DOHH2 (cell line): ENCODE data around the gene PANK2.

Experiments used
- H3F3A ChIP-seq: fragments of 200-600 bp; sonication (generic), shearing (Covaris generic); 2 replicates; pipeline ENCODE4 v1.6.0; 2016; ENCODE audit warnings: antibody characterized with exemption, mild to moderate bottlenecking; ENCODE audit not compliant: control insufficient read depth, insufficient read depth
- H3K27ac ChIP-seq: fragments of 200-600 bp; sonication (generic); 2 replicates; pipeline ENCODE4 v1.5.1; 2014; ENCODE audit warnings: low read depth, mild to moderate bottlenecking, low read length, moderate library complexity
- H3K27me3 ChIP-seq: fragments of 200-600 bp; sonication (generic); 2 replicates; pipeline ENCODE4 v1.6.1; 2014; ENCODE audit warnings: mild to moderate bottlenecking, low read length, mixed read lengths; ENCODE audit not compliant: control insufficient read depth
- H3K36me3 ChIP-seq: fragments of 200-600 bp; sonication (generic); 2 replicates; pipeline ENCODE4 v1.6.1; 2014; ENCODE audit warnings: mild to moderate bottlenecking, low read length, moderate library complexity, mixed read lengths; ENCODE audit not compliant: control insufficient read depth
- H3K4me1 ChIP-seq: fragments of 200-600 bp; sonication (generic); 2 replicates; pipeline ENCODE4 v1.6.1; 2014; ENCODE audit warnings: mild to moderate bottlenecking, low read length, mixed read lengths; ENCODE audit not compliant: control insufficient read depth
- H3K4me2 ChIP-seq: fragments of 200-600 bp; sonication (generic); 2 replicates; pipeline ENCODE4 v1.6.0; 2014; ENCODE audit warnings: mild to moderate bottlenecking, low read length, moderate library complexity
- H3K4me3 ChIP-seq: fragments of 200-600 bp; sonication (generic); 2 replicates; pipeline ENCODE4 v1.5.1; 2014; ENCODE audit warnings: mild to moderate bottlenecking, low read length, mixed read lengths
- H3K79me2 ChIP-seq: fragments of 200-600 bp; sonication (generic); 2 replicates; pipeline ENCODE4 v1.6.1; 2014; ENCODE audit warnings: mild to moderate bottlenecking, low read length, mixed read lengths; ENCODE audit not compliant: control insufficient read depth
- H3K9me2 ChIP-seq: fragments of 200-600 bp; sonication (generic); replicated peaks from 2 replicates; pipeline ENCODE4 v1.6.1; 2014; ENCODE audit warnings: mild to moderate bottlenecking, low read length, mixed read lengths; ENCODE audit not compliant: control insufficient read depth
- H3K9me3 ChIP-seq: fragments of 200-600 bp; sonication (generic); 2 replicates; pipeline ENCODE4 v1.6.1; 2014; ENCODE audit warnings: antibody characterized with exemption, low read length, mixed read lengths; ENCODE audit not compliant: control insufficient read depth, insufficient read depth
- H4K20me1 ChIP-seq: fragments of 200-600 bp; sonication (generic); 2 replicates; pipeline ENCODE4 v1.6.0; 2014; ENCODE audit warnings: low read depth, mild to moderate bottlenecking, antibody characterized with exemption, low read length, moderate library complexity; ENCODE audit not compliant: control insufficient read depth, insufficient read depth
- EZH2phosphoT487 ChIP-seq: fragments of 200-600 bp; sonication (generic); IDR thresholded peaks from 2 replicates; pipeline ENCODE4 v1.6.1; 2017; ENCODE audit warnings: borderline replicate concordance, mild to moderate bottlenecking, antibody characterized with exemption, low read length, moderate library complexity, mixed read lengths
- TF ChIP-seq, protein P1 (sequence below): fragments of 200-600 bp; sonication (generic); IDR thresholded peaks from one replicate; pipeline ENCODE4 v1.5.1; 2014; ENCODE audit warnings: antibody characterized with exemption, mild to moderate bottlenecking, low read depth, low read length; ENCODE audit not compliant: poor library complexity, severe bottlenecking

Gene PANK2

DNA sequence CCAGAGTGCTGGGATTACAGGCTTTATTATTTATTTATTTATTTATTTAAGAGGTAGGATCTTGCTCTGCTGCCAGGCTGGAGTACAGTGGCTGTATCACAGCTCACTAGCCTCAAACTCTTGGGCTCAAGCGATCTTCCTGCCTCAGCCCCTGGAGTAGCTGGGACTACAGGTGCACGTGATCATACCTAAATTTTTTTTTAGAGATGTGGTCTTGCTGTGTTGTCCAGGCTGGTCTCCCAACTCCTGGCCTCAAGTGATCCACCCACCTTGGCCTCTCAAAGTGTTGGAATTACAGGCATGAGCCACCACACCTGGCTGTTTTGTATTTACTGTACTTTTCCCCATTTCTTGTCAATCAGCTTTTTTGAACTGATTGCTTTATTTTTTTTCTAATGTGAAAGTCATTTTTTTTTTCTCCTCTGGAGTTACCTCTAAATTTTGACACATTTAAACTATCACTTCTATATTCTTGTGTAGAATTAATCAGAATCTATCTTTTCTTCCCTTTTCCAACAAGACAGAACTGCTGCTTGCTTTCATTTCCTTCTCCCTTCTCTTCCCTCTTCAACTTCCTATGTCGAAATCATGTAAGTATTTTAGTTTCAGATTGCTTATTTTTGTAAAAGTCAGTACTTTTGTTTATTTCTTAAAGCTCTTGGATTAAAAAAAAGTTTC lies 12.0 kb downstream of the PANK2 start:
- peak overlapping the region; percentile 60 for H3K27ac ChIP-seq
- peak overlapping the region; percentile 52 for H3K4me2 ChIP-seq
- H3K27me3 ChIP-seq, result no peaks in the 10 kb centered on the region
- peaks cover 80% of the 10 kb centered on the region for H3K4me1 ChIP-seq
- TF ChIP-seq, protein P1, sequence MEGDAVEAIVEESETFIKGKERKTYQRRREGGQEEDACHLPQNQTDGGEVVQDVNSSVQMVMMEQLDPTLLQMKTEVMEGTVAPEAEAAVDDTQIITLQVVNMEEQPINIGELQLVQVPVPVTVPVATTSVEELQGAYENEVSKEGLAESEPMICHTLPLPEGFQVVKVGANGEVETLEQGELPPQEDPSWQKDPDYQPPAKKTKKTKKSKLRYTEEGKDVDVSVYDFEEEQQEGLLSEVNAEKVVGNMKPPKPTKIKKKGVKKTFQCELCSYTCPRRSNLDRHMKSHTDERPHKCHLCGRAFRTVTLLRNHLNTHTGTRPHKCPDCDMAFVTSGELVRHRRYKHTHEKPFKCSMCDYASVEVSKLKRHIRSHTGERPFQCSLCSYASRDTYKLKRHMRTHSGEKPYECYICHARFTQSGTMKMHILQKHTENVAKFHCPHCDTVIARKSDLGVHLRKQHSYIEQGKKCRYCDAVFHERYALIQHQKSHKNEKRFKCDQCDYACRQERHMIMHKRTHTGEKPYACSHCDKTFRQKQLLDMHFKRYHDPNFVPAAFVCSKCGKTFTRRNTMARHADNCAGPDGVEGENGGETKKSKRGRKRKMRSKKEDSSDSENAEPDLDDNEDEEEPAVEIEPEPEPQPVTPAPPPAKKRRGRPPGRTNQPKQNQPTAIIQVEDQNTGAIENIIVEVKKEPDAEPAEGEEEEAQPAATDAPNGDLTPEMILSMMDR, result no peak
- no peak for TF ChIP-seq EZH2phosphoT487
- peaks cover 48% of the 10 kb centered on the region for H3K36me3 ChIP-seq
- peaks cover 13% of the 10 kb centered on the region for H3F3A ChIP-seq
- no peaks in the 10 kb centered on the region for H3K9me3 ChIP-seq
- no peaks in the 10 kb centered on the region for H3K9me2 ChIP-seq
- peak overlapping the region; percentile 51 for H3K4me3 ChIP-seq
- H4K20me1 ChIP-seq, result peaks cover 55% of the 10 kb centered on the region
- H3K79me2 ChIP-seq, result peaks cover 100% of the 10 kb centered on the region

DNA sequence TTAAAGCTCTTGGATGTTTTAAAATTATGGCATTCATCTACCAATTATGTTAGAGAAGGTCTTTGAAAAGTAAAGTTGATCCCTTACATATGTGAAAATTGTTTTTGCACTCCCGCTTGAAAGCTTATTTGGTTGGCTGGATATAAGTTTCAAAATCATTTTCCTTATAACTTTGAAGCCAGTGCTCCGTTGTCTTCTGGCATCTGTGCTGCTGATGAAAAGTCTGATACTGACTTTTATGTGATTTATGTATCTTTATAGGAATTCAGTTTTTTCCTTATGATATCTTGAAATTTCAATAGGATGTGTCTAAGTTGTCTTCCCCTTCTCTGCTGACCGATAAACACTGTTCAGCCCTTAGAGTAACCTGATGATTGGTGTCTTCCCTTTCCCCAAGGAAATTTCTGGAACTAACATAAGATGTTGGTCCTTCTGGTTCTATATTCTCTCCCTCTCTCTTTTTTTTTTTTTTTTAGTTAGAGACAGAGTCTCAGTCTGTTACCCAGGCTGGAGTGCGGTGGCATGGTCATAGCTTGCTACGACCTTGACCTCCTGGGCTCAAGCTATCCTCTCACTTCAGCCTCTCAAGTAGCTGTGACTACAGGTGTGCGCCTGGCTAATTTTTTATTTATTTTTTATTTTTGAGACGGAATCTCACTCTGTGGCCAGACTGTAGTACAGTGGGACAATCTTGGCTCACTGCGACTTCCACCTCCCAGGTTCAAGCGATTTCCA lies 12.7 kb downstream of the PANK2 start:
- Histone ChIP-seq H3K9me3 (no peaks in the 10 kb centered on the region), H3K4me1 (peaks cover 77% of the 10 kb centered on the region), H3K79me2 (peaks cover 100% of the 10 kb centered on the region), H3K27me3 (no peaks in the 10 kb centered on the region), H3K27ac (peak overlapping the region; percentile 60), H3F3A (peaks cover 13% of the 10 kb centered on the region), H3K36me3 (peaks cover 40% of the 10 kb centered on the region), H3K4me2 (peak overlapping the region; percentile 52), H4K20me1 (peaks cover 48% of the 10 kb centered on the region), H3K9me2 (no peaks in the 10 kb centered on the region), H3K4me3 (peak overlapping the region; percentile 51; the same call in 1 of the 2 replicates)
- TF ChIP-seq EZH2phosphoT487, result no peak
- TF ChIP-seq, protein P1, result no peak

DNA sequence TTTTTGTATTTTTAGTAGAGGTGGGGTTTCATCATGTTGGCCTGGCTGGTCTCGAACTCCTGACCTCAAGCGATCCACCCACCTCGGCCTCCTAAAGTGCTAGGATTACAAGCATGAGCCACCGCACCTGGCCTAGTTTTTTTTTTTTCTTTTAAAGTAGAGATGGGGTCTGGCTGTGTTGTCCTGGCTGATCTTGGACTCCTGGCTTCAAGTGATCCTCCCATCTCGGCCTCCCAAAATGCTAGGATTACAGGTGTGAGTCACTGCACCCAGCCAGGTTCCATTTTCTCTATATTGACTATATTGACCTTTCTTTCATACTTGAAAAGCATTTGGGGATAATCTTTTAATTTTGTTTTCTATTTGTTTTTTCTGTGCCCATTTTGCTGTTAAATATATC lies 13.3 kb downstream of the PANK2 start:
- peaks cover 71% of the 10 kb centered on the region for H3K4me1 ChIP-seq

More for the DNA sequence above, 13.3 kb downstream of the PANK2 start:
- no peak overlapping the region for H3K4me3 ChIP-seq
- peaks cover 39% of the 10 kb centered on the region for H3K36me3 ChIP-seq
- no peaks in the 10 kb centered on the region for H3K27me3 ChIP-seq
- no peak overlapping the region for H3K4me2 ChIP-seq
- peaks cover 13% of the 10 kb centered on the region for H3F3A ChIP-seq
- TF ChIP-seq, protein P1, result no peak
- no peak for TF ChIP-seq EZH2phosphoT487
- no peak overlapping the region for H3K27ac ChIP-seq
- peaks cover 46% of the 10 kb centered on the region for H4K20me1 ChIP-seq
- H3K9me3 ChIP-seq, result no peaks in the 10 kb centered on the region
- H3K9me2 ChIP-seq, result no peaks in the 10 kb centered on the region
- H3K79me2 ChIP-seq, result peaks cover 100% of the 10 kb centered on the region
